Germinal center (tissue), 1 donor: ENCODE results near the gene APOL5.
"Not testable (repeated sequence)": the region's sequence is repeated elsewhere in the genome, so short reads cannot be mapped to it uniquely, and the experiment has no call there.

Source experiments
- DNase-seq: peaks from one replicate; pipeline ENCODE4 v3.0.0; 2012; ENCODE audit warnings: mixed read lengths, low spot score

The APOL5 gene

GRCh38 chr22:35717572-35717971, at the start of gene APOL5:
TSS of gene APOL5 (plus strand) at chr22:35717872. CDS start at chr22:35717872, 0 bp downstream.
- DNase-seq, result no peak

GRCh38 chr22:35674335-35674734, 43.3 kb upstream of the APOL5 start:
- no peak for DNase-seq

- DNase-seq, result not testable (repeated sequence)
Observed at GRCh38 chr22:35676065-35676464, 41.6 kb upstream of the APOL5 start.

GRCh38 chr22:35677460-35678187, 40.0 kb upstream of the APOL5 start:
- no peak for DNase-seq

- no peak for DNase-seq
Observed at GRCh38 chr22:35678836-35679235, 38.8 kb upstream of the APOL5 start.

GRCh38 chr22:35679492-35679891, 38.2 kb upstream of the APOL5 start:
- DNase-seq, result not testable (repeated sequence)

GRCh38 chr22:35681454-35682052, 36.1 kb upstream of the APOL5 start:
- no peak for DNase-seq

- DNase-seq, result no peak
Observed at GRCh38 chr22:35683560-35683959, 34.1 kb upstream of the APOL5 start.

- DNase-seq, result no peak
Observed at GRCh38 chr22:35684270-35684700, 33.4 kb upstream of the APOL5 start.

- no peak for DNase-seq
Observed at GRCh38 chr22:35684732-35685131, 32.9 kb upstream of the APOL5 start.

GRCh38 chr22:35685731-35686130, 31.9 kb upstream of the APOL5 start:
- no peak for DNase-seq

GRCh38 chr22:35686298-35686697, 31.4 kb upstream of the APOL5 start:
- DNase-seq, result peak; percentile 32

- DNase-seq, result no peak
Observed at GRCh38 chr22:35687461-35687860, 30.2 kb upstream of the APOL5 start.

GRCh38 chr22:35688913-35689675, 28.6 kb upstream of the APOL5 start:
- no peak for DNase-seq

- DNase-seq, result no peak
Observed at GRCh38 chr22:35690001-35690400, 27.7 kb upstream of the APOL5 start.

GRCh38 chr22:35695202-35695601, 22.5 kb upstream of the APOL5 start:
- no peak for DNase-seq

GRCh38 chr22:35697142-35697541, 20.5 kb upstream of the APOL5 start:
- no peak for DNase-seq

GRCh38 chr22:35699852-35700251, 17.8 kb upstream of the APOL5 start:
- not testable (repeated sequence) for DNase-seq

- no peak for DNase-seq
Observed at GRCh38 chr22:35703861-35704584, 13.6 kb upstream of the APOL5 start.

- no peak for DNase-seq
Observed at GRCh38 chr22:35705141-35705540, 12.5 kb upstream of the APOL5 start.

GRCh38 chr22:35708453-35708852, 9.2 kb upstream of the APOL5 start:
- DNase-seq, result no peak

- no peak for DNase-seq
Observed at GRCh38 chr22:35708917-35709316, 8.8 kb upstream of the APOL5 start.
